Mesenchymal stem cell (in vitro differentiated cells and primary cell): ENCODE data around the gene IQCH.

ENCODE experiments used
- DNase-seq: peaks from one replicate; pipeline ENCODE4 v3.0.0-alpha.2; 2013
- H2AFZ ChIP-seq: one replicate; pipeline ENCODE4 v1.6.1; 2013; ENCODE audit warnings: low read depth, mild to moderate bottlenecking, control low read depth, inconsistent platforms, low read length, moderate library complexity
- H2AK5ac ChIP-seq: 2 replicates; pipeline ENCODE4 v1.6.1; 2013; ENCODE audit warnings: low read length, moderate library complexity, mild to moderate bottlenecking, inconsistent platforms; ENCODE audit not compliant: severe bottlenecking
- H2BK120ac ChIP-seq: one replicate; pipeline ENCODE4 v1.6.1; 2013; ENCODE audit warnings: low read depth, mild to moderate bottlenecking, inconsistent platforms, low read length, moderate library complexity
- H2BK12ac ChIP-seq, 2 experiments: one replicate each; pipeline ENCODE4 v1.6.1; 2013; ENCODE audit warnings: inconsistent platforms in 2 of 2, low read length in 2 of 2, mild to moderate bottlenecking in 2 of 2, moderate library complexity in 2 of 2, control low read depth in 1 of 2
- H2BK15ac ChIP-seq: one replicate; pipeline ENCODE4 v1.6.1; 2013; ENCODE audit warnings: mild to moderate bottlenecking, low read depth, inconsistent platforms; ENCODE audit not compliant: poor library complexity, severe bottlenecking
- H2BK5ac ChIP-seq: 2 replicates; pipeline ENCODE4 v1.6.1; 2013; ENCODE audit warnings: low read depth, mild to moderate bottlenecking, low read length, control low read depth, inconsistent platforms; ENCODE audit not compliant: poor library complexity, severe bottlenecking
- H3K14ac ChIP-seq, 2 experiments: one replicate each; pipeline ENCODE4 v1.6.1; 2013; ENCODE audit warnings: inconsistent platforms in 2 of 2, low read length in 2 of 2, control low read depth in 1 of 2, mild to moderate bottlenecking in 1 of 2, moderate library complexity in 1 of 2
- H3K18ac ChIP-seq, 2 experiments: one replicate each; pipeline ENCODE4 v1.6.1; 2013; ENCODE audit warnings: inconsistent platforms in 2 of 2, low read length in 2 of 2, control low read depth in 1 of 2, low read depth in 1 of 2, mild to moderate bottlenecking in 1 of 2
- H3K23ac ChIP-seq, 2 experiments: one replicate each; pipeline ENCODE4 v1.6.1; 2013; ENCODE audit warnings: inconsistent platforms in 2 of 2, low read length in 2 of 2, mild to moderate bottlenecking in 2 of 2, moderate library complexity in 2 of 2, control low read depth in 1 of 2
- H3K27ac ChIP-seq: 2 replicates; pipeline ENCODE4 v1.5.1; 2013; ENCODE audit warnings: mild to moderate bottlenecking, moderate library complexity, low read length, control low read depth, inconsistent platforms; ENCODE audit not compliant: poor library complexity, severe bottlenecking
- H3K27me3 ChIP-seq, 2 experiments: 2 replicates each; pipeline versions ENCODE4 v1.6.1 to v1.7.0; 2013; ENCODE audit warnings: low read length in 2 of 2, mild to moderate bottlenecking in 2 of 2, moderate library complexity in 2 of 2, control low read depth in 1 of 2, inconsistent platforms in 1 of 2; ENCODE audit not compliant: control insufficient read depth in 1 of 2, insufficient read depth in 1 of 2
- H3K36me3 ChIP-seq, 2 experiments: 2 replicates each; pipeline versions ENCODE4 v1.6.1 to v1.7.0; 2013; ENCODE audit warnings: low read length in 2 of 2, control low read depth in 1 of 2, inconsistent platforms in 1 of 2, low read depth in 1 of 2, mild to moderate bottlenecking in 1 of 2; ENCODE audit not compliant: insufficient read depth in 2 of 2, control insufficient read depth in 1 of 2
- H3K4ac ChIP-seq, 2 experiments: one replicate each; pipeline ENCODE4 v1.6.1; 2013; ENCODE audit warnings: inconsistent platforms in 2 of 2, low read length in 2 of 2, mild to moderate bottlenecking in 2 of 2, moderate library complexity in 2 of 2, control low read depth in 1 of 2, low read depth in 1 of 2
- H3K4me1 ChIP-seq: 2 replicates; pipeline ENCODE4 v1.6.1; 2013; ENCODE audit warnings: low read depth, low read length, control low read depth; ENCODE audit not compliant: control insufficient read depth, insufficient read depth
- H3K4me2 ChIP-seq: 2 replicates; pipeline ENCODE4 v1.6.1; 2013; ENCODE audit warnings: low read length, mild to moderate bottlenecking, inconsistent platforms; ENCODE audit not compliant: poor library complexity, severe bottlenecking
- H3K4me3 ChIP-seq, 2 experiments: 2 replicates each; pipeline versions ENCODE4 v1.5.1 to v1.7.0; 2013; ENCODE audit warnings: low read length in 2 of 2, mild to moderate bottlenecking in 2 of 2, control low read depth in 1 of 2, low read depth in 1 of 2; ENCODE audit not compliant: insufficient read depth in 1 of 2
- H3K79me1 ChIP-seq: replicated peaks from 2 replicates; pipeline ENCODE4 v1.6.1; 2013; ENCODE audit warnings: mild to moderate bottlenecking, control low read depth, low read length, inconsistent platforms; ENCODE audit not compliant: poor library complexity, severe bottlenecking
- H3K9ac ChIP-seq: 2 replicates; pipeline ENCODE4 v1.7.0; 2013; ENCODE audit warnings: mild to moderate bottlenecking, low read length, moderate library complexity
- H3K9me3 ChIP-seq: 2 replicates; pipeline ENCODE4 v1.7.0; 2013; ENCODE audit warnings: mild to moderate bottlenecking, low read length; ENCODE audit not compliant: control insufficient read depth
- H4K8ac ChIP-seq: one replicate; pipeline ENCODE4 v1.6.1; 2013; ENCODE audit warnings: inconsistent platforms, mild to moderate bottlenecking, low read length, moderate library complexity
- H4K91ac ChIP-seq: one replicate; pipeline ENCODE4 v1.6.1; 2013; ENCODE audit warnings: mild to moderate bottlenecking, low read length, inconsistent platforms
- WGBS: methylation state at CpG from one replicate; pipeline ENCODE4 v1.1.7; 2013; ENCODE audit warnings: mixed read lengths; 5-methylcytosine and 5-hydroxymethylcytosine counted together

IQCH gene

DNA sequence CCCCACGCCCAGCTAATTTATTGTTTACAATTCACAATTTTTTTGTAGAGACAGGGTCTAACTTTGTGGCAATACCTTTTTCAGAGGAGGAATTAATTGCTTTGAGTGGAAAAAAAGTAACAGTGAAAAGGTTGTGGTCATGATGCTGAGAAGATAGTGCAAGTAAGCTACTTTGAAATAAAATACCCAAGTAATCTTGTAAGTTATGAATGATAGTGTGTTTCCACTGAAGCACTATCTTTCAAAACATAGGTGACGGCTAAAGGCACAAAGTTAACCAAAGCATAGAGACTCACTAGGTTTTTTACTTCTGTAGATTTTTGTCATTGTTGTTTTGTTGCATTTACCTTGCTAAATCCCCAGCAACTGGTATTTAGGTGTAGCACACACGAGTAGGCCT lies 165.1 kb downstream of the IQCH start:
- Histone ChIP-seq H3K4ac (no peak overlapping the region), H2BK15ac (no peak overlapping the region), H3K27me3 (no peaks in the 10 kb centered on the region), H3K9ac (no peak overlapping the region), H2AK5ac (no peak overlapping the region), H3K4me3 (no peak overlapping the region), H2BK5ac (no peak overlapping the region), H3K27ac (no peak overlapping the region), H3K9me3 (no peaks in the 10 kb centered on the region), H2BK120ac (no peak overlapping the region), H3K36me3 (no peaks in the 10 kb centered on the region), H3K18ac (no peak overlapping the region), H4K91ac (no peak overlapping the region), H4K8ac (no peak overlapping the region), H2AFZ (no peak overlapping the region), H2BK12ac (no peak overlapping the region), H3K14ac (no peak overlapping the region), H3K4me2 (no peak overlapping the region), H3K23ac (no peak overlapping the region), H3K79me1 (no peaks in the 10 kb centered on the region), H3K4me1 (peaks cover under 1% of the 10 kb centered on the region)
- DNase-seq = no peak
- no CpG with 5 or more reads among the region's 3 CpGs for WGBS

DNA sequence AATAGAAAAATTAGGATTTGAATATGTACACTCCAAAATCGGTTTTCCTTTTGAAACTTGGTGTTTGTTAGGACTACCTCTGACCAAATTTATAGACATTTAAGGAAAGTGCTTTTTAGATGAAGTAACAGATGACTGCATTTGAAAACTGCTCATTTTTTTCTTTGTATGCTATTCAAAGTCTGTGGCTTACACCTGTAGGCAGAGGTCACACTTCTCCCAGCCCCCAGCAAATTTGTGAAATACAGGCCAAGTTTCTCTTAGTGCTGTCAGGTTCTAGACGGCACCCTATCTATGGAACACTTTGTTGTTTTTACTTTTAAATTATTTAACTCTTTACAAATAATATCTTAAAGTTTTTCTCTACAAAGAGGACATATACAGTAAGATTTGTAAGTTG lies 165.6 kb downstream of the IQCH start:
- no peak for DNase-seq
- H2BK12ac ChIP-seq = no peak overlapping the region
- H2BK120ac ChIP-seq = no peak overlapping the region
- no peak overlapping the region for H2BK5ac ChIP-seq
- no peak overlapping the region for H3K18ac ChIP-seq
- no peak overlapping the region for H3K23ac ChIP-seq
- no peak overlapping the region for H4K91ac ChIP-seq
- H3K36me3 ChIP-seq = no peaks in the 10 kb centered on the region
- no peaks in the 10 kb centered on the region for H3K9me3 ChIP-seq
- no peak overlapping the region for H3K9ac ChIP-seq
- H4K8ac ChIP-seq = no peak overlapping the region
- no peak overlapping the region for H3K14ac ChIP-seq
- no peak overlapping the region for H3K4me2 ChIP-seq
- H2BK15ac ChIP-seq = no peak overlapping the region
- H3K27ac ChIP-seq = no peak overlapping the region
- H2AFZ ChIP-seq = no peak overlapping the region
- no peaks in the 10 kb centered on the region for H3K79me1 ChIP-seq
- H3K4me1 ChIP-seq = no peaks in the 10 kb centered on the region
- no peak overlapping the region for H3K4me3 ChIP-seq
- H3K27me3 ChIP-seq = no peaks in the 10 kb centered on the region
- WGBS = no CpG with 5 or more reads among the region's 2 CpGs
- H2AK5ac ChIP-seq = no peak overlapping the region
- H3K4ac ChIP-seq = no peak overlapping the region

DNA sequence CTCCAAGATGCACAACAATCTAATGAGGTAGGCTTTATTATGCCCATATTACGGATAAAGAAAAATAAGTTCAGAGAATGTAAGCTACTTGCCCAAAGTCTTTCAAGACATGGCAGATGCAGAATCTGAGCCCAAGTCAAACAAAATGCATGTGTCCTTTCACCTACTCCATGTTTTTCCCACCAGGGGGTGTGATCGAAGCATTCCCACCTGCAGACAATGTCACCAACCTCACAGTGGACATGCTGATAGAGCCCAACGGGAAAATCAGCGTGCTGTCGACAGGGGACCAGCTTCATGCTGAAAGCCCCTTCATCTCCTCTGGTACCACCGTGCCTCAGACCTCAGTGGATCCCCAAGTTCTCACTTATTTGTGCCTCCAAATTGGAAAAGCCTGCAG lies 166.5 kb downstream of the IQCH start:
- WGBS = 87% methylated on average over 5 of the region's 6 CpGs
- Histone ChIP-seq H4K8ac (no peak overlapping the region), H3K4me3 (no peak overlapping the region), H3K27ac (no peak overlapping the region), H3K23ac (no peak overlapping the region), H2BK15ac (no peak overlapping the region), H3K4me2 (no peak overlapping the region), H3K79me1 (no peaks in the 10 kb centered on the region), H2AFZ (no peak overlapping the region), H3K9me3 (no peaks in the 10 kb centered on the region), H2BK120ac (no peak overlapping the region), H2BK12ac (no peak overlapping the region), H3K9ac (no peak overlapping the region), H2BK5ac (no peak overlapping the region), H4K91ac (no peak overlapping the region), H2AK5ac (no peak overlapping the region), H3K27me3 (no peaks in the 10 kb centered on the region), H3K4me1 (no peaks in the 10 kb centered on the region), H3K36me3 (no peaks in the 10 kb centered on the region), H3K4ac (no peak overlapping the region), H3K14ac (no peak overlapping the region), H3K18ac (no peak overlapping the region)
- no peak for DNase-seq

DNA sequence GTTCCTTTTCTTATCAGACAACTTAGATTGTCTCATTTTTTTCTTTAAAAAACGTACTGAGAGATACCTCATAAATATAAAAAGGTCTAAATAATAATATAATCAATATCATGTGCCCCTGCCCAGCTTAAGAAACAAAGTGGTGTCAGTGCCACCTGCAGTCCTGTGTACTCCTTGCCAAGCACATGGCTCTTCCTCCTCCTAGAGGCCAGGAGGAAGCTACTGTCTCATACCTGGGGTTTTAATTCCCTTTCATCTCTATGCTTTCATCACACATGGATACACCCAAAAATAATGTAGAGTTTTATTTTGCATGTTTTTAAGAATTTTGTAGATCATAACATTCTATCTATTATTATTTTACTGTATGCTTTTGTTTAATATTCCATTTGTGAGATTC lies 167.7 kb downstream of the IQCH start:
- no peaks in the 10 kb centered on the region for H3K4me1 ChIP-seq
- no peaks in the 10 kb centered on the region for H3K9me3 ChIP-seq
- WGBS = no CpG with 5 or more reads among the region's 1 CpG
- H2BK120ac ChIP-seq = no peak overlapping the region
- no peaks in the 10 kb centered on the region for H3K79me1 ChIP-seq
- H3K4ac ChIP-seq = no peak overlapping the region
- H2BK5ac ChIP-seq = no peak overlapping the region
- H4K91ac ChIP-seq = no peak overlapping the region
- no peak overlapping the region for H3K4me3 ChIP-seq
- H3K36me3 ChIP-seq = no peaks in the 10 kb centered on the region
- no peak overlapping the region for H3K18ac ChIP-seq
- H2BK12ac ChIP-seq = no peak overlapping the region
- no peak overlapping the region for H3K9ac ChIP-seq
- no peaks in the 10 kb centered on the region for H3K27me3 ChIP-seq
- no peak overlapping the region for H3K14ac ChIP-seq
- no peak overlapping the region for H3K27ac ChIP-seq
- H3K4me2 ChIP-seq = no peak overlapping the region
- H4K8ac ChIP-seq = no peak overlapping the region
- H2AK5ac ChIP-seq = no peak overlapping the region
- H2BK15ac ChIP-seq = no peak overlapping the region
- DNase-seq = no peak
- no peak overlapping the region for H2AFZ ChIP-seq
- no peak overlapping the region for H3K23ac ChIP-seq
